T-helper 2 cell treated with Interferon-gamma antibody and Interleukin-4, amounts not matched to agents 5 μg/mL and 100 μg/mL, for 36 hours (primary cell): ENCODE results near the gene LITAFD.
"Not testable (repeated sequence)": the region's sequence is repeated elsewhere in the genome, so short reads cannot be mapped to it uniquely, and the experiment has no call there.

Source experiments
- DNase-seq: peaks from one replicate; pipeline ENCODE4 v3.0.0; 2021; ENCODE audit warnings: low spot score
- H3K27ac Mint-ChIP-seq: one replicate; pipeline ENCODE4 v1.8.0; 2021; ENCODE audit warnings: mild to moderate bottlenecking, mixed read lengths
- H3K27me3 Mint-ChIP-seq: one replicate; pipeline ENCODE4 v1.8.0; 2021; ENCODE audit warnings: low read depth, mixed read lengths
- H3K36me3 Mint-ChIP-seq: one replicate; pipeline ENCODE4 v1.8.0; 2021; ENCODE audit warnings: low read depth, mixed read lengths
- H3K4me1 Mint-ChIP-seq: one replicate; pipeline ENCODE4 v1.8.0; 2021; ENCODE audit warnings: low read depth, mixed read lengths
- H3K4me3 Mint-ChIP-seq: one replicate; pipeline ENCODE4 v1.8.0; 2022; ENCODE audit warnings: mild to moderate bottlenecking, moderate library complexity, mixed read lengths
- H3K9me3 Mint-ChIP-seq: one replicate; pipeline ENCODE4 v1.8.0; 2021; ENCODE audit warnings: mixed read lengths

LITAFD gene

GRCh38 chr16:8863594-8864424 lies 18.3 kb upstream of the LITAFD start:
- no peak for DNase-seq
- no peaks in the 10 kb centered on the region for H3K9me3 Mint-ChIP-seq
- H3K4me3 Mint-ChIP-seq = peak overlapping the region; percentile 7
- H3K27me3 Mint-ChIP-seq = no peaks in the 10 kb centered on the region
- peaks cover 28% of the 10 kb centered on the region for H3K36me3 Mint-ChIP-seq
- H3K4me1 Mint-ChIP-seq = peaks cover 26% of the 10 kb centered on the region
- H3K27ac Mint-ChIP-seq = peak overlapping the region; percentile 28

GRCh38 chr16:8864480-8865110 lies 17.6 kb upstream of the LITAFD start:
- H3K27ac Mint-ChIP-seq = peak overlapping the region; percentile 41
- no peaks in the 10 kb centered on the region for H3K9me3 Mint-ChIP-seq
- no peak for DNase-seq
- peaks cover 27% of the 10 kb centered on the region for H3K36me3 Mint-ChIP-seq
- peak overlapping the region; percentile 7 for H3K4me3 Mint-ChIP-seq
- H3K27me3 Mint-ChIP-seq = no peaks in the 10 kb centered on the region
- peaks cover 28% of the 10 kb centered on the region for H3K4me1 Mint-ChIP-seq

GRCh38 chr16:8865145-8865882 lies 16.8 kb upstream of the LITAFD start:
- Mint-ChIP-seq H3K27ac (peak overlapping the region; percentile 41), H3K4me1 (peaks cover 28% of the 10 kb centered on the region), H3K36me3 (peaks cover 23% of the 10 kb centered on the region), H3K9me3 (no peaks in the 10 kb centered on the region), H3K27me3 (no peaks in the 10 kb centered on the region), H3K4me3 (peak overlapping the region; percentile 32)
- DNase-seq = no peak

- Mint-ChIP-seq H3K27ac (peak overlapping the region; percentile 82), H3K4me1 (peaks cover 35% of the 10 kb centered on the region), H3K9me3 (no peaks in the 10 kb centered on the region), H3K4me3 (peak overlapping the region; percentile 82), H3K27me3 (no peaks in the 10 kb centered on the region), H3K36me3 (peaks cover 21% of the 10 kb centered on the region)
- no peak for DNase-seq
Measured at GRCh38 chr16:8866118-8866883, 15.8 kb upstream of the LITAFD start.

GRCh38 chr16:8866884-8867215 lies 15.3 kb upstream of the LITAFD start:
- Mint-ChIP-seq H3K36me3 (peaks cover 21% of the 10 kb centered on the region), H3K27me3 (no peaks in the 10 kb centered on the region), H3K9me3 (no peaks in the 10 kb centered on the region), H3K4me1 (peaks cover 36% of the 10 kb centered on the region), H3K27ac (peak overlapping the region; percentile 91), H3K4me3 (peak overlapping the region; percentile 89)
- DNase-seq = no peak

- peak overlapping the region; percentile 89 for H3K4me3 Mint-ChIP-seq
- no peak for DNase-seq
- H3K36me3 Mint-ChIP-seq = peaks cover 18% of the 10 kb centered on the region
- no peaks in the 10 kb centered on the region for H3K9me3 Mint-ChIP-seq
- peak overlapping the region; percentile 91 for H3K27ac Mint-ChIP-seq
- no peaks in the 10 kb centered on the region for H3K27me3 Mint-ChIP-seq
- peaks cover 36% of the 10 kb centered on the region for H3K4me1 Mint-ChIP-seq
Measured at GRCh38 chr16:8867216-8867931, 14.8 kb upstream of the LITAFD start.

GRCh38 chr16:8867932-8868415 lies 14.2 kb upstream of the LITAFD start:
- Mint-ChIP-seq H3K4me3 (peak overlapping the region; percentile 89), H3K27me3 (no peaks in the 10 kb centered on the region), H3K27ac (peak overlapping the region; percentile 91), H3K36me3 (peaks cover 15% of the 10 kb centered on the region), H3K4me1 (peaks cover 36% of the 10 kb centered on the region), H3K9me3 (no peaks in the 10 kb centered on the region)
- DNase-seq = no peak

GRCh38 chr16:8868416-8869211 lies 13.5 kb upstream of the LITAFD start, which contains the start of gene CARHSP1:
TSS of gene CARHSP1 (minus strand) at chr16:8869006. CDS start at chr16:8859328, 9,678 bp downstream.
- Mint-ChIP-seq H3K36me3 (peaks cover 15% of the 10 kb centered on the region), H3K27ac (peak within 1 kb of the TSS; percentile 98), H3K9me3 (no peaks in the 10 kb centered on the region), H3K4me3 (peak within 1 kb of the TSS; percentile 93), H3K4me1 (peaks cover 36% of the 10 kb centered on the region), H3K27me3 (no peaks in the 10 kb centered on the region)
- peak; percentile 84 for DNase-seq

- H3K4me1 Mint-ChIP-seq = peaks cover 30% of the 10 kb centered on the region
Measured at GRCh38 chr16:8869212-8869987, 12.8 kb upstream of the LITAFD start.

GRCh38 chr16:8869988-8870241 lies 12.2 kb upstream of the LITAFD start:
- H3K36me3 Mint-ChIP-seq = peaks cover 15% of the 10 kb centered on the region
- not testable (repeated sequence) for DNase-seq, H3K9me3 Mint-ChIP-seq, H3K27me3 Mint-ChIP-seq
- peak overlapping the region; percentile 93 for H3K4me3 Mint-ChIP-seq
- peak overlapping the region; percentile 45 for H3K27ac Mint-ChIP-seq
- H3K4me1 Mint-ChIP-seq = peaks cover 32% of the 10 kb centered on the region

More at GRCh38 chr16:8869212-8869987, 12.8 kb upstream of the LITAFD start:
- DNase-seq = no peak
- H3K27ac Mint-ChIP-seq = peak overlapping the region; percentile 98
- H3K9me3 Mint-ChIP-seq = no peaks in the 10 kb centered on the region
- peak overlapping the region; percentile 93 for H3K4me3 Mint-ChIP-seq
- H3K27me3 Mint-ChIP-seq = no peaks in the 10 kb centered on the region
- H3K36me3 Mint-ChIP-seq = peaks cover 15% of the 10 kb centered on the region

- H3K4me1 Mint-ChIP-seq = peaks cover 19% of the 10 kb centered on the region
- H3K4me3 Mint-ChIP-seq = no peak overlapping the region
- no peaks in the 10 kb centered on the region for H3K9me3 Mint-ChIP-seq
- no peak for DNase-seq
- no peak overlapping the region for H3K27ac Mint-ChIP-seq
- H3K36me3 Mint-ChIP-seq = peaks cover 11% of the 10 kb centered on the region
- H3K27me3 Mint-ChIP-seq = no peaks in the 10 kb centered on the region
Measured at GRCh38 chr16:8872071-8872470, 10.1 kb upstream of the LITAFD start.
